ENCODE data around the gene PGRMC1.
"Not testable (repeated sequence)": the region's sequence is repeated elsewhere in the genome, so short reads cannot be mapped to it uniquely, and the experiment has no call there.

The PGRMC1 gene

DNA sequence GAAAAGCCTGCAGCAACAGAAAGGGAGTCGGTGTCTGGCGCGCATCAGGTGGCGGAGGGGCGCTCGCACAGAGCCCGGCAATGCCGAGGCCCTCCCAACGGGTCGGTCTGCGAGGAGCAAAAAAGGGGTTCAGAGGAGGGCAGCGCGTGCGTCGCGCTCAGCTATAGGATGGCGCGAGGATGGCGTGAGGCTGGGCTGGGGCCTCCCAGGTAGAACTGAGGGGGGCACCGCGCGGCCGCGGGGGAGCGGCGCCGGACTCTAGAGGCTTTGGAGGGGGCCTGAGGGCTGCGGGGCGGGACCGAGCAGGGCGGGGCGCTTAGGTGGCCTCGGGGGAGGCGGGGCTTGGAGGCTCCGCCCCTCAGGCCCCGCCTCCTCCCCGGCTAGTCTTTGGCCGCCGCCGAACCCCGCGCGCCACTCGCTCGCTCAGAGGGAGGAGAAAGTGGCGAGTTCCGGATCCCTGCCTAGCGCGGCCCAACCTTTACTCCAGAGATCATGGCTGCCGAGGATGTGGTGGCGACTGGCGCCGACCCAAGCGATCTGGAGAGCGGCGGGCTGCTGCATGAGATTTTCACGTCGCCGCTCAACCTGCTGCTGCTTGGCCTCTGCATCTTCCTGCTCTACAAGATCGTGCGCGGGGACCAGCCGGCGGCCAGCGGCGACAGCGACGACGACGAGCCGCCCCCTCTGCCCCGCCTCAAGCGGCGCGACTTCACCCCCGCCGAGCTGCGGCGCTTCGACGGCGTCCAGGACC is at the start of gene PGRMC1:
TSS of gene PGRMC1 (plus strand) at position 414 of the 751 bp plus-strand sequence. CDS start at position 493, 79 bp downstream.
- peak; percentile 52 to 62 for DNase-seq

DNA sequence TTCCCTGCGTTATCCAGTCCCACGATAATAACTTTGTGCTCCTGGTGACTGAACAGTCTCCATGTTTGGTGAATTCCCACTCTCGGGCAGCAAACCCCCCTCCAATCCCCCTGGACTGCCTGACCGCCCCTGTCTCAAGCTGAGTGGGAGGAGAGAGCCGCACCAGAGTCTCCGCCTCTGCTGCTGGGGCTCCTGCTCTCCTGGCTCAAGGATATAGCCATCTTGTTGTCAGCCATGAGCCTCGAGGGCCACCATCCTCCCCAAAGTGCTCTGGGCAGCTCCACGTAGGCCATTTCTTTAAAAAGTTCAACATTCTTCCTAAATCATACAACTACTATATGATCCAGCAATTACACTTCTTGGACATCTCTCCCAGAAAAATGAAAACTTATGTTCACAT is 49.3 kb upstream of the PGRMC1 start:
- no peak for DNase-seq

- no peak for DNase-seq
These were observed 48.8 kb upstream of the PGRMC1 start for GRCh38 chrX:119187298-119187697.

DNA sequence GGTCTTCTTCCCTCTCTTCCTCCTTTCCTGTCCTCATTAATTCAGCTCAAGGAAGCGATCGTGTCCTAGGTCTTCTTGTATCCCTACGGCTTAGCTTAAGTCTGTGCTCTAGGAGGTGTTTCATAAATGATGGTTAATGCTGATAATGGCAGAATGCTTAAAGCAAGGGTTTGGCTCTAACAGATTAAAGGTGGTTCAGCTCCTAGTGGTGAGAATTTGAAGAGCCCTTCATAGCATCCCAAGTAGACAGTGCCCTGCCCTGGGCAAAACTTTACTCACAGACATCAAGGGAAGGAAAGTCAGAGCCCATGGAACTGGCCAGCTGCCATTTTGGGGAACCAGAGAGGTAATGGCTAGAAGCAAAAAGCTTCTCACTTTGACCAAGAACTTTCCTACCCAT is 47.0 kb upstream of the PGRMC1 start:
- DNase-seq, result no peak

- DNase-seq, result no peak
These were observed 46.5 kb upstream of the PGRMC1 start for GRCh38 chrX:119189595-119189994.

GRCh38 chrX:119190091-119190681 is 45.9 kb upstream of the PGRMC1 start:
- DNase-seq, result no peak

- DNase-seq, result no peak
These were observed 45.3 kb upstream of the PGRMC1 start for GRCh38 chrX:119190831-119191230.

- peak; percentile 9 to 42 for DNase-seq
These were observed 41.5 kb upstream of the PGRMC1 start for GRCh38 chrX:119194621-119195020.

DNA sequence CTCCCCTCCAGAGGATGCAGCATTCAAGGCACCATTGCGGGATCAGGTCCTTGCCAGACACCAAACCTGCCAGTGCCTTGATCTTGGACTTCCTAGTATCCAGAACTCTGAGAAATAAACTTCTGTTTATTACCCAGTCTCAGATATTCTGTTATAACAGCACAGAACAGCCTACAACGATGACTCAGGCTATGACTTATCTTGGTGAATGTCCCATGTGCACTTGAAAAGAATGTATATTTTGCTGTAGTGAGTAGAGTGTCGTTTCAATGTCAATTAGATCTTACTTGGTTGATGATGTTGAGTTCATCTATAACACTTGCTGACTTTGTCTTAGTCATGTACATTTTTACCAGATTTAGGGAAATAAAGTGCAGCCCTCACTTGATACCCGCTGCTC is 34.5 kb upstream of the PGRMC1 start:
- DNase-seq, result no peak

DNA sequence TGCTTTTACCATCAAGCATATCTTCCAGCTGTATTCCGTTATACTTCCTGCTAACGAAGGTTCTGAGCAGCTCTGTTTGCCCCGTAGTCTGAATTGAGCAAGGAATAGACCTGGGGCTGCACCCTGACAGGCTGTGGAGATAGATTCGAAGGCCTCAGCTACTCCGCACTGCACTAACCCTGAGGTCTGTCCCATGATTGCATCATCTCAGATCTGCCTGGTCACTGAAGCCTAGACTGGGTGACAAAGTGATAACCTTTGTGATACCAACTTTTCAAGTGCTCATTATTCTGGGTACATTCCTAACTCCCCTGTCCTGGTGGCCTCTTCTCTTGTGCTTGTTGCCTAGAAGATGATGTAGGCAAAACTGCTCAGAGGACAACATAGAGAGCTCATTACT is 29.9 kb upstream of the PGRMC1 start:
- no peak for DNase-seq

GRCh38 chrX:119207483-119207882 is 28.6 kb upstream of the PGRMC1 start:
- not testable (repeated sequence) for DNase-seq

DNA sequence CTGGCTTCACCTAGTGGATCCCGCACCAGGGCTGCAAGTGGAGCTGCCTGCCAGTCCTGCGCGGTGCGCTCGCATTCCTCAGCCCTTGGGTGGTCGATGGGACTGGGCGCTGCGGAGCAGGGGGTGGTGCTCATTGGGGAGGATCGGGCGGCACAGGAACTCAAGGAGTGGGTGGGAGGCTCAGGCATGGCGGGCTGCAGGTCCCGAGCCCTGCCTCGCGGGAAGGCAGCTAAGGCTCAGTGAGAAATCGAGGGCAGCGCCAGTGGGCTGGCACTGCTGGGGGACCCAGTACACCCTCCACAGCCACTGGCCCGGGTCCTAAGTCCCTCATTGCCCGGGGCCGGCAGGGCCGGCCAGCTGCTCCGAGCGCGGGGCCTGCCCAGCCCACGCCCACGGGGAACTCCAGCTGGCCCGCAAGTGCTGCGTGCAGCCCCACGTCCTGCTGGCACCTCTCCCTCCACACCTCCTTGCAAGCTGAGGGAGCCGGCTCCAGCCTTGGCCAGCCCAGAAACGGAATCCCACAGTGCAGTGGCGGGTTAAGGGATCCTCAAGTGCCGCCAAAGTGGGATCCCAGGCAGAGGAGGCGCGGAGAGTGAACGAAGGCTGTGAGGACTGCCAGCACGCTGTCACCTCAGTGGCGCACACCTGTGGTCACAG is 27.6 kb upstream of the PGRMC1 start:
- DNase-seq, result no peak

- DNase-seq, result not testable (repeated sequence)
These were observed 25.0 kb upstream of the PGRMC1 start for GRCh38 chrX:119210931-119211648.

DNA sequence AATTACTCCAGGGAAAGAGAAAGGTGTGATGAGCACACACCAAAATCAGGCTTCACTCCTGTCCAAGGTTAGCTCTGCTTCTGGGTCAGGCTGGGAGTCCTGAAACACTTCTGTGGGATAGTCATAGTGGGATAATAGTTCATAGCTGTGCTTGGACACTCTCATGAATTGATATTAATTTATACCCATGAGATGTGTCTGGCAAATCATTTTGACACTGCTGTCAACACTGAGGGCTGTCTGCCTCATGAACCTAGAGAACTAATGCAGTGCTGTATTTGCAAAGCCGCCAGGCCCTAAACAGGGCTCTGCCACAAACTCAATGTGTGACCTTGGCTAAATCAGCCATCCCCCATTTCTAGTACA is 24.5 kb upstream of the PGRMC1 start:
- DNase-seq, result no peak

GRCh38 chrX:119218198-119218597 is 17.9 kb upstream of the PGRMC1 start:
- peak; percentile 2 to 13 for DNase-seq

GRCh38 chrX:119222932-119223331 is 13.2 kb upstream of the PGRMC1 start:
- no peak for DNase-seq

GRCh38 chrX:119223783-119224182 is 12.3 kb upstream of the PGRMC1 start:
- no peak for DNase-seq

GRCh38 chrX:119226446-119226845 is 9.6 kb upstream of the PGRMC1 start:
- peak in 1 of 2 experiments; percentile 0 for DNase-seq

DNA sequence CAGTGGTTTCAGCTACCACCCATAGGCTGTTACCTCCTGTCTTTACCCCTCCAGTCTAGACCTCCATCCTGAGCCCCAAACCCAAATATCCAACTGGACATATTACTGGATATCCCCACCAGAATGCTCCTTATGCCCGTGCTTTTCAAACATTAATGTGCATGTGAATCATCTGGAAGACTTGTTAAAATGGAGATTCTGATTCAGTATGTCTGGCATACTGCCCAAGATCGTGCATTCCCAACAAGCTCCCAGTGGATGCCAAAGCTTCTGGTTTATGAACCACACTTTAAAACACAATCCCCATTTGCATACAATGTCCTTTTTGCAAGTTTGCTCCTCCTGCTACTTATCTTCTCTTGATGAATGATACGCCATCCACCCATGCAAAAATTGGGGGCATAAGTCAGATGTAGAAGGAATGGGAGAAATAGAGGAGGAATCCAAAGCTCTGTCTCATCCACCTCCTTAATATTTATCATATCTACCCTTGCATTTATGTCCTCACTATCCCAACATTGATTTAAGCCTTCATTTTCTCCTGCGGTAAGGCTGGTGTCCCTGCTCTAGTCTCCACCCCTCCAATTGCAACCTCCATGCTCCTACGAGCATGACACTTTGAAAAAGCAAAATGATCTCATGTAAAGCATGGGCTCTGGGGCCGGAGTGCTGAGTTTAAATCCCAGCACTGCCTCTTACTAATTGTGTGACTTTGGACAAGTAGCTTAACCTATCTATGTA is 7.4 kb upstream of the PGRMC1 start:
- DNase-seq, result no peak

GRCh38 chrX:119229253-119229615 is 6.9 kb upstream of the PGRMC1 start:
- no peak for DNase-seq

- DNase-seq, result no peak
These were observed 5.2 kb upstream of the PGRMC1 start for GRCh38 chrX:119230850-119231249.

DNA sequence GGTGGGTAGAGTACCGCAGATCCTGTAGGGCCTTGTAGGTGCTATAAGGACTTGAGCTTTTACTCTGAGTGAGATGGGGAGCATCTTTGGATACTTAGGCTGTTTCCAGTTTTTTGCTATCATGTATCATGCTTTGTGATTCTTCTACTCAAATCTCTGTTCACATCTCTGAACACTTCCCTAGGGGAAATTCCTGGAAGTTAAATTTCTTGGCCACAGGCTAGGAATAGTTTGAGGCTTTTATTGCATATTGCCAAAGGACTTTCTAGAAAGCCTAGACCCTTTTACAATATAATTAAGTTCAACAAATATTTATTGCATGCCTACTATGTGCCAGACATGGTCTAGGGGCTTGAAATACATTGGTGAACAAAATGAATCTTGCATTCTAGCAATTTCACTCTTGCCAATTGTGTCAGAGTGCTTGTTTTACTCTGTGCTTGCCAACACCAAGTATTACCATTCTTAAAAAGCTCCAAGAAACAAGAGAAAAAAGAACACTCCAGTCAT is 4.1 kb upstream of the PGRMC1 start:
- DNase-seq, result no peak

DNA sequence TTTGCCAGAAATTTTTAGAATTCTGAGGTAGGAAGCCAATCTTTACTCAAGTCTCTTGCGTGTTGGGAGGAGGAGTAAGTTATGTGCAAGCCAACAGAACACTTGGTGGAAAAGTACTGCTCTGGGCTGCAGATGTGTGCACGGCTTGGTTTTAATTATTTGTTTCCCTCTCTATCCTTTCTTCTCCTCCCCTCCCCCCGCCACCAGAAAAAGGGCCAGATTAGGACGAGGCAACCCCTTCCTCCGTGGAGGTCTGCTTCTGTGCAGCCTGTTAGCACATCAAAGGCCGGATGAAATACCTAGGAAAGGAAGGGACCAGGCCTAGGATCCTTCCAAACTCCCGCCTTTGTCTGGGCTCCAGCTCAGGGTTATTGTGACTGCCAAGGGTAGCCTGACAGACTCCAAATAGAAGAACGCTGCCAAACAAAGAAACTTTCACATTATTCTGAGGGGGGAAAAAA is 1.0 kb upstream of the PGRMC1 start:
- DNase-seq, result no peak

Measured in Kasumi-1 (cell line).